ENCODE results near the gene AURKAIP1.

Gene AURKAIP1

DNA sequence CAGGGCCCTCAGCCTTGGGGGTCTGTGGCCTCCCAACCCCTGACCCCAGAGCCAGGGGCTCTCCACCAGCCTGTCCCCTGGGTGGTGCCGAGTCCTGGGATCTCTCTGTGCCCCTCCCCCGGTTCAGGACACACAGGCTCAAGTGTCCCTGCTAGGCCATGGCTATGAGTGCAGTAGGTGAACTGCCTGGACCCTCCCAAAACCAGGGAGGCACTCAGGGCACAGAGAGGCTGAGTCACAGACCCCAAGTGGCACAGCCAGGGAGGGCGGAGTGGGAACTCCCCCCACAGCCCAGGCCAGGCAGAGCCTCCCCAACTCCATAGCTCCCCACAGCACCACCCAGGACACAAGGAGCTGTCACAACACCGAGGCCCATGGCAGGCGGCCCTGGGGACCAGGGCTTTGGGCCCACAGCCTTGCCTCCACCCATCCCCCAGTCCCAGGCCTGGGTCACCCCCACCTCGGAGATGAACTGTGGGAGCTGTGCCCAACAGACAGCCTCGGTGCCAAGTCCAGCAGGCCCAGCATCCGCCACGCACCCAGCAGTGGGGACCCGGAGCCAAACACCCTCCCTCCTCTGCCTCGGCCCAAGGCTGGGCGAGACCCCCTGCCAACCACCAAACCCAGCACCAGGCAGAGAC lies 29.0 kb downstream of the AURKAIP1 start:
- DNase-seq: no peak

DNA sequence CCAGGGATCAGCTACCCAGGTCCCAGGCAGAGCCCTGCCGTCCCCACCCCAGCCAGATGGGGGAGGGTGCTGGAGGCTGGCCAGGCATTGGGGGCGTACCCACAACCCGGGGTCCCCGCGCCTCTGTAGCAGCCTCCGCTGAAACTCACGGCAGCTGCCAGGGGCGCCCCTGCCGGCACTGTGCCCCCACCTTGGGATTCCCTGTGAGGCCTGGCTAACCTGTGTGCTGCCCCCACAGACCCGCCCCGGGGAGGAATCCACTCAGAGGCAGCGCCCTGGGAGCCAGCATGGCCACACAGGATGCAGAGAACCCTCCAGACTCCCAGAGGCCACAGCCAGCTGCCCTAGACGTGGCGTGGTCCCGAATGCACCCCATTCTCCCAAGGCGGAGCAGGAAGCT lies 29.6 kb downstream of the AURKAIP1 start:
- DNase-seq: no peak

DNA sequence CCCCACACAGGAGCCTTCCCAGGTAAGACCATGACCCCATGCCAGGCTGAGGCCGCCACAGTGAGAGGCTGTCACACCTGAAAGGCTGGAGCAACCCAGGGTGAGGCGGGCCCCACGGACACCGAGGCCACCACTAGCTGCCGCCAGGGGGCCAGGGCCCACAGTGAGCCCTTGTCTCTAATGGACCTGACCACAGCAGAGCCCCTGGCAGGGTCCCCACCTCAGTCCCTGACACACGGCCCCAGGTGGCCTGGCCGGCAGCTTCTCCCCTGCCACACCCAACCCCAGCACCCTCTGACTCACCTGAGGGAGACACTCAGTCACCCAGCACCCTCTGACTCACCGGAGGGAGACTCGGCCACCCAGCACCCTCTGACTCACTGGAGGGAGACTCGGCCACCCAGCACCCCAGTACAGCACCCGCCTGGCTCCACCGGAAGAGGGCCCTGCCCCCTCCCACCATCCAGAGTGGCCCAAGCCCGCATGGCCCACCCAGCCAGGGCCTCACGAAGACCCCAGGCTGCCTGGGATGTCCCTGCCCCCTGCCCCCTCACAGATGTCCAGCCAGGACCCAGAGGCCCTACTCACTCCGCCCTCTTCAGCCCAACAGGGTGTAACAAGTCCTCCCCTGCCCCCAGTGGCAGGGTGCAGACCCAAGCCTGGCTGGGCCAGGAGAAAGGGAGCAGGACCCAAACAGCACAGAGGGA lies 30.2 kb downstream of the AURKAIP1 start:
- DNase-seq: peak; percentile 65

DNA sequence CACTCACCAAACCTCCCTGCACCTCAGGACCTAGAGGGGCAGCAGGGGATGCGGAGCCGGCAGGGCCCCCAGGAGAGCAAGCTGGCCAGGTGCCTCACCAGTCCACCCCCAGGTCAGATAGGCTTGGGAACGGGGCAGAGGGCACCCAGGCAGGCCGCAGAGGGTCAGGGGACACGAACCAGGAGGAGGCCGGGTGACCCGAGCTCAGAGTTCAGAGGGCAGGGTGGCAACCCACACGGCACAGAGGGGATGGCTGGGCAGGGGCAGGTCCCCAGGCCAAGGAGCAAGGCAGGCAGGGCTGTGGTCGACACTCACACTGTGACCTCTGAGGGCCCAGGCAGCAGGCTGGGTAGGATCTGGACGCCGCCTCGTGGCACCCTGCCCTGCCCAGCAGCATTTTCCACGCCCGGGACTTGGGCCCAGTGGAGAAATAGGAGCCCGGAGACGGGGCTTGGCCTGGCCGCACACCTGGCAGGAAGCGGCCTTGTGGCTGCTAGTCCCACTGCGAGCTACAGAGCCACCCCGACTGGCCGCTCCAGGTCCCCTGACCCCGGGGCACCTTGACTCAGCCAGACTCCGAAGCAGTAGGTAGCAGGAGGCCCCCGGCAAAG lies 31.1 kb downstream of the AURKAIP1 start:
- DNase-seq: no peak

DNA sequence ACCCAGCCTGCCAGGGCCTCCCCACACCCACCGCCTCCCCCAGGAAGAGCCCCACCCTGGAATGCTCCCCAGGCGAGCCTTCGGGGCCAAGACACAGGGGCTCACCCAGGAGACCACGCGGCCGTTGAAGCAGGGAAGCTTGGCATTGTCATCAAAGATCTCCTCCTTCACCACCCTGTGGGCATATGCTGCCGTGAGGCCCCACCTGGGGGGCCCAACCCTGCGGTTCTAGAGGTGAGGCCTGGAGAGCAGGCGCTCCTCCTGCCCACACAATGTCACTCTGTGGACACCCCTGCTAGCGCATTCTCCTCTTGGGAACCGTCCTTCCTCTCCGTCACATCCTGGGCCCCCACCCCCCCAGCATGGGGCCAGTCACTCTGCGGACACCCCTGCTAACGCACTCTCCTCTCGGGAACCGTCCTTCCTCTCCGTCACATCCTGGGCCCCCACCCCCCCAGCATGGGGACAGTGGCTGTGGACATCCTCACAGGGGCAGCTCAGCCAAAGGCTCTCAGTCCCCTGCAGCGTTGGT lies 32.4 kb downstream of the AURKAIP1 start:
- no peak for DNase-seq

DNA sequence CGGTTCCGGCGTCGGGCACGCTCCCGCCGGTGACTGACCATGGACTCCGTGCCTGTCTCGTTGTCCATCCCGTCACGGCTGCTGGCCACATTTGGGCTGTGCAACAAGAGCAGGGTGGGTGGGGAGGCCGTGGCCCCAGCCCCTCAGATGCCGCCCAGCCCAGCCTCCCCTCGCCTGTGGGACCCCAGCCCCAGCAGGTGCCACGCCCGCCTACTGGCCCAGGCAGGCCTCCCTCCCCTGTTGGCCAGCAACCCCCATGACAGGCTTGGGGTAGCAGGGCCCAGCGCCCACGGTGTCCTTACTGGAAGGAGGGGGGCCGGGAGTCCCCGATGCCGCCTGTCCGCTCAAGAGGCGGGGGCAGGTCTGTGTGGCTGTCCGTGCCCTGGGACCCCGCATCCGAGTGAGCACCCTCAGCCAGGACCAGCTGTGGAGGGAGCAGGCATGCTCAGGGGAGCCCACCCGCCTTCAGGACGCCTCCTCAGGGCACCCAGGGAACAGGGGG lies 32.9 kb downstream of the AURKAIP1 start:
- DNase-seq: no peak

DNA sequence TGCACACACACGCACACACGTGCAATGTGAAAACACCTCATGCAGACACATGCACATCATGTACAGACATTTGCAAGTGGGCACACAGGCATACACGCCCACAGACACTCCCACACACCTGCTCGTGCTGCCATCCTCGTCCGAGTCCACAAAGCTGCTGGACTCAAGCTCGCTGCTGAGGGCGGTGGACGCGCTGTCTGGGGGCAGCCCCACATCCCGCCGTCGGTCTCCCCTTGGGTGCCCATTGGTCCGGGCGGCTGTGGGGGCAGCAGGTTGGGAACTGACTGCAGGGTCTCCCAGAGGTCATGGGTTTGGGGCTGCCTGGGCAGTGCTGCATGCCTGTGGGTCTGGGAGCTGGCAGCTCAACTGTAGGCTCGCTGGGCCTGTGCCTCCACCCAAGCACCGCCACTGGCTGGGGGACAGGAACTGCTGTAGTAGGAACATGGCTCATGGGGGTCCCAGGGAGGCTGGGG lies 33.4 kb downstream of the AURKAIP1 start:
- DNase-seq: no peak

DNA sequence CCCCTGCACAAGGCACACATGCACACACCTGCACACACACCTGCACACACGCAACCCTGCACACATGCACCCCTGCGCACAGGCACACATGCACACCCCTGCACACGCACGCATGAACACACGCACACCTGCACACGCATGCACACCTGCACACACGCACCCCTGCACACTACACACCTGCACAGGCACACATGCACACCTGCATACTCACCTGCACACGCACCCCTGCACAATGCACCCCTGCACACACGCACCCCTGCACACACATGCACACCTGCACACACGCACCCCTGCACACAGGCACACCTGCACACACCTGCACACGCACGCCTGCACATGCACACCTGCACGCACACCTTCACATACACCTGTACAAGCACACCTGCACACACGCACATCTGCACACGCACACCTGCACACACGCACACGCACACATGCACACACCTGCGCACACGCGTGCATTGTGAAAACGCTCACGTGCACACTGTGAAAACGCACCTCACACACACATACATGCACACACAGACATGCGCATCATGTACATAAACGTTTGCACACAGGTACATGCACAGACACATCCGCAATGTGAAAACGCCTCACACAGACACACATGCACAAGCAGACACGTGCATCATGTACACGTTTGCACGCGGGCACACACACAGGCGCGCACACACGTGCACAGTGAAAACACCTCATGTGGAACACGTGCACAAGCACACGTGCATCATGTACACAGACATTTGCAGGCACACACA lies 34.0 kb downstream of the AURKAIP1 start:
- no peak for DNase-seq

DNA sequence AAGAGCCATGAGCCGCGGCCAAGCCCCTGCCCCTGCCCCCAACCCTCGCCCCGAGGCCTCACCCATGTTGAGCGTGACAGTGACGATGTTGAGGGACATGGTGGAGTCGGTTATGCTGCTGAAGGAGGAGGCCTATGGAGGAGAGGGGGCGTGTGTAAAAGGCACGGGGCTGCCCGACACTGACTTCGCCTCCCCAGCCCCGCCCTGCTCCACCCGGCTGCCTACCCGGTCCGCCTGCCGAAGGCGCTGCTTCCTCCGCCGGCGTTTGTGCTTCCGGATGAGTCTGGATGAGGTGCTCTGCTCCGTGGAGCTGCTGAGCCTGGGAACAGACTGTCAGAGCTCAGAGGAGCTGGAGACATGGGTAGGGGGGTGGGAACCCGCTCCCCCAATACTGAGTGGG lies 34.8 kb downstream of the AURKAIP1 start:
- no peak for DNase-seq

DNA sequence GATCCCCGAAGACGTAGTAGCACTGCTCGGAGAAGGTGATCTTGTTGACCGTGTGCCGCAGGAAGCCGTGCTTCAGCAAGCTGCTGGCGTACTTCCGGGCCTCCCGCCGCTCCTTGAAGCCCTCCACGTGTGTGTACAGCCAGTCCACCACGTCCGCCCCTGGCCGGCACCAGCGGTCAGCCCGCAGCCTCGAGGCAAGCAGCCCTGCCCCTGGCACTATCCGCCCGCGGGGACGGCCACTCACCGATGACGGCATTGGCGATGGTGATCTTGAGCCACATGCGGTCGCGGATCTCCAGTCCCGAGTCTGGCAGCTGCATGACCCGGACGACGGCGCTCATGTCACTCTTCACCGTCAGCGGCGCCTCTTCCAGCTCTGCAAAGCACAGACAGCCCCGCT lies 36.7 kb downstream of the AURKAIP1 start:
- DNase-seq: no peak

DNA sequence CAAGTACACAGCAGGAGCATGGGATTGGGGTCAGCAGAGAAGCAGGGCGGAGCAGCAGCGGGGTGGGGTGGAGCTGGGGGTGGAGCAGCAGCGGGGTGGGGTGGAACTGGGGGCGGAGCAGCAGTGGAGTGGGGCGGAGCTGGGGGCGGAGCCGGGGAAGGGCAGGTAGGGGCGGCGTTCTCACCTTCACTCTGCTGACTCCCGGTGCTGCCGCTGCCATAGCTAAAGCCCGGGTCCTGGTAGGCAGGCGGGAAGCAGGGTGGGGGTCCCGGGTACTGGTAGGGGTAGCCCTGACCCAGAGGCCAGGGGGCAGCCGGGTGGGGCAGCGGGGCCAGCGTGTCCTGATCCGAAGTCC lies 37.2 kb downstream of the AURKAIP1 start:
- peak; percentile 46 for DNase-seq

DNA sequence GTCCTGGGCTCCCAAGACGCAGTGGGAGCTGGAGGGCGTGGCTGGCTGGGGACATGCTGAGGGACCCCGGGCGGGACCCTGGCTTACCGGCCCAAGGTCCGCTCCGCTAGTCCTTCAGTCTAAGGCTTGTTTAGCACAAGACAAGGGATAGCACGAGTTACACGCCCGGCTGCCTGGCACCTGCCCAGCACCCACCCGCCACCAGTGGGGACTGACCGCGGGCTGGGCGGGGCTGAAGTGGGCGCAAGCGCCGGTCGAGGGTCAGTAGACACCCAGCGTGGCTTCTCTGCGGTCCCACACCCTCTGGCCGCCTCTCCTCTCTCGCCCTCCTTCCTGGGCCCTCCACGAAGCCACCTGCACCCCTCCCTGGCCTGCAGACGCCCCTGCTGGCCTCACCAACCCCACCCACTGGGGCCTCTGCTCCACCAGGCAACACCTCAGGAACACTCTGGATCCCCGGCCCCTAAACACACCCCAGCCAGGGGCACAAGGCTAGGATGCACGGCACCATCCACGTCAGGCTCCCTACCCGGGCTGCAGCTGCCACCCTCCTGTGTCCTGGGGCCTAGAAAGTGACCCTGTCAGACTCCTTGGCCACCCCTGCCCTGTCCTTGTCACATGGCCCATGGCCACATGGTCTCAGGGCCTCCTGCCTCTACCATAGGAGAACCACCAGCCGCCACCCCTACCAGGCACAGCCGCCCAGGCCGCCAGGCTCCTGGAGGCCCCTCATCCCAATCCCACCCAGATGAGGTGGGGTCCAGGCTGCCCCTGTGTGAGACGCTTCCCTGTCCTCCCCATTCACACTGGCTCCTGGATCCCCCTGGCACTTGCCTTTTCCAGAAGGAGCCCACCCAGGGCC lies 37.8 kb downstream of the AURKAIP1 start:
- DNase-seq: no peak

DNA sequence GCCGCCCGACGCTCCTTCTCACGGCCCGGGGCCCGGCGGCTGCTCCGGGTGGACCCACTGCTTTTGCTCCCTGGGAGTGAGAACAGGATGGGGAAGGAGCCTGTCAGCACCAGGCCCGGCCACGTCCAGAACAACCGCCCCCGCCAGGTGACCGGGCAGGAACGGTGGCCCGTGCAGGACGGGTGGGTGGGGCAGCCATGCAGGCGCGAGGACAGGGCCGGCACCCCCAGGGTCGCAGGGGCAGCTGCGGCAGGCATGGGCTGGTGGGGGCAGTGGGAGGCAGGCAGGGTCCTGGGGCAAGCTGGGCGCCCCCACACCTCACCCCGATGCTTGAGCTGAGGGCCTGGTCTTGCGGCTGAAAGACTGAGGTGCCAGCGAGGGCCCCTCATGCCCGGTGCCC lies 38.6 kb downstream of the AURKAIP1 start:
- DNase-seq: no peak

DNA sequence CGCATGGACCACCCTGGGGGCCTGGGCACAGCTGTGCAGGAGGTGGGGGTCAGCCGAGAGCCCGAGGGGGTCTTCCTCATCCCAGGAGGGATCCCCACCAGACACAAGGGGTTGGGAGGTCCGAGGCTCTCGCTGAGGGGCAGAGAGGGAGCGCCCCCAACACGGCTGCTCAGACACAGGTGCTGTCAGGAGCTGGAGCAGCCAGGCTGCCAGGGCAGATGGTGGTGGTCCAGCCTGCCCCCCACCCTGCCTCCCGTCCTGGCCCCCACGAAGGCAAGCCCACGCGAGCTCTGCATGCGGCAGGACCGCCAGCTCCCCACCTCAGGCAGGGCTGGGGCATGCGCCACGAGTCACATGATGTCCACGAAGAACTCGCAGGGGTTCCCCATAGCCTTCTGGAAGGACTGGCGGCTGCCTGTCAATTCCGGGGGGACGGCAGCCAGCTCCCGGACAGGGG lies 39.2 kb downstream of the AURKAIP1 start:
- DNase-seq: no peak

DNA sequence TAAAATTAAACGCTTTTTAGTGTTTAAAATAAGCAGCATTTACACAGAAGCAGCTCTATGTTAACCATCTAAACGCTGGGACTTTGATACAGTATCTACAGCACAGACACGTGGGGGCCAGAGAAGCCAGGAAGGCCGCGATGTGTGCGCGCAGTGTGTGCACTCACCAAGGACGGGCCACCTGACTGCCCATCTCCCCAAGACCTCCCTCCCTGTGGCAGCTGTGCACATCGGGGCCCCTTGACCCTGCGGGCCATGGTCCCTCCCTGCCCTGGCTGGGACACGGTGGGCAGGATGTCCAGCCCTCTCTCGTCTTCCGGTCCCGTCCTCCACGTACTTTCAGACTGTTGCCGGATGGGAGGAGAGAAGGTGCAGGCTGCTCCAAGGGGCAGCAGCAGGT lies 39.7 kb downstream of the AURKAIP1 start:
- DNase-seq: no peak

DNA sequence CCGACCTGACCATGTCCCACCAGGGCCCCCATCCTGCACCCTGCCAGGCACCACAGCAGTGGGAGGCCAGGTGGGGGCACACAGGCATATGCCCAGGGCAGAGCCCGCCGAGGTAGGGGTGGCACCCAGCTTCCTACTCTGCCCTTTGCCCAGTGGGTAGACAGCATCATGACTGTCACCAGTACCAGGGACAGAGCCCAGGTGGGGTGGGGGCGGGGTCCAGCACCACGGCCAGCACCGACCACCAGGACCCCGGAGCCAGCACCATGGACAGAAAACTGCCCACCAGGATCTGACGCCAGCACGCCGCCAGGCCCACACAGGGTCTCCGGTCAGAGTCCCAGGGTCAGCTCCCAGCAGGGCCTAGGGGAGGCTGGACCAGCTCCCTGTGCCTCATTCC lies 40.2 kb downstream of the AURKAIP1 start:
- DNase-seq: no peak

DNA sequence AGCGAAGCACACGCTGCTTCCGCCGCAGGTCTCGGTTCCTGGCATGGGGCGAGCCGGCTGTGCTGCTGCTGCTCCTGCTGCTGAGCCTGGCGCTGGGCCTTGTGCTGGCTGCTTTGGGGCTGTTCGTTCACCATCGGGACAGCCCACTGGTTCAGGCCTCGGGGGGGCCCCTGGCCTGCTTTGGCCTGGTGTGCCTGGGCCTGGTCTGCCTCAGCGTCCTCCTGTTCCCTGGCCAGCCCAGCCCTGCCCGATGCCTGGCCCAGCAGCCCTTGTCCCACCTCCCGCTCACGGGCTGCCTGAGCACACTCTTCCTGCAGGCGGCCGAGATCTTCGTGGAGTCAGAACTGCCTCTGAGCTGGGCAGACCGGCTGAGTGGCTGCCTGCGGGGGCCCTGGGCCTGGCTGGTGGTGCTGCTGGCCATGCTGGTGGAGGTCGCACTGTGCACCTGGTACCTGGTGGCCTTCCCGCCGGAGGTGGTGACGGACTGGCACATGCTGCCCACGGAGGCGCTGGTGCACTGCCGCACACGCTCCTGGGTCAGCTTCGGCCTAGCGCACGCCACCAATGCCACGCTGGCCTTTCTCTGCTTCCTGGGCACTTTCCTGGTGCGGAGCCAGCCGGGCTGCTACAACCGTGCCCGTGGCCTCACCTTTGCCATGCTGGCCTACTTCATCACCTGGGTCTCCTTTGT lies 41.3 kb downstream of the AURKAIP1 start:
- DNase-seq: no peak

DNA sequence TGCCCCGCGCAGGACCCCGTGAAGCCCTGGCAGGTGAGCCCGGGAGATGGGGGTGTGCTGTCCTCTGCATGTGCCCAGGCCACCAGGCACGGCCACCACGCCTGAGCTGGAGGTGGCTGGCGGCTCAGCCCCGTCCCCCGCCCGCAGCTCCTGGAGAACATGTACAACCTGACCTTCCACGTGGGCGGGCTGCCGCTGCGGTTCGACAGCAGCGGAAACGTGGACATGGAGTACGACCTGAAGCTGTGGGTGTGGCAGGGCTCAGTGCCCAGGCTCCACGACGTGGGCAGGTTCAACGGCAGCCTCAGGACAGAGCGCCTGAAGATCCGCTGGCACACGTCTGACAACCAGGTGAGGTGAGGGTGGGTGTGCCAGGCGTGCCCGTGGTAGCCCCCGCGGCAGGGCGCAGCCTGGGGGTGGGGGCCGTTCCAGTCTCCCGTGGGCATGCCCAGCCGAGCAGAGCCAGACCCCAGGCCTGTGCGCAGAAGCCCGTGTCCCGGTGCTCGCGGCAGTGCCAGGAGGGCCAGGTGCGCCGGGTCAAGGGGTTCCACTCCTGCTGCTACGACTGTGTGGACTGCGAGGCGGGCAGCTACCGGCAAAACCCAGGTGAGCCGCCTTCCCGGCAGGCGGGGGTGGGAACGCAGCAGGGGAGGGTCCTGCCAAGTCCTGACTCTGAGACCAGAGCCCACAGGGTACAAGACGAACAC lies 42.1 kb downstream of the AURKAIP1 start:
- no peak for DNase-seq

DNA sequence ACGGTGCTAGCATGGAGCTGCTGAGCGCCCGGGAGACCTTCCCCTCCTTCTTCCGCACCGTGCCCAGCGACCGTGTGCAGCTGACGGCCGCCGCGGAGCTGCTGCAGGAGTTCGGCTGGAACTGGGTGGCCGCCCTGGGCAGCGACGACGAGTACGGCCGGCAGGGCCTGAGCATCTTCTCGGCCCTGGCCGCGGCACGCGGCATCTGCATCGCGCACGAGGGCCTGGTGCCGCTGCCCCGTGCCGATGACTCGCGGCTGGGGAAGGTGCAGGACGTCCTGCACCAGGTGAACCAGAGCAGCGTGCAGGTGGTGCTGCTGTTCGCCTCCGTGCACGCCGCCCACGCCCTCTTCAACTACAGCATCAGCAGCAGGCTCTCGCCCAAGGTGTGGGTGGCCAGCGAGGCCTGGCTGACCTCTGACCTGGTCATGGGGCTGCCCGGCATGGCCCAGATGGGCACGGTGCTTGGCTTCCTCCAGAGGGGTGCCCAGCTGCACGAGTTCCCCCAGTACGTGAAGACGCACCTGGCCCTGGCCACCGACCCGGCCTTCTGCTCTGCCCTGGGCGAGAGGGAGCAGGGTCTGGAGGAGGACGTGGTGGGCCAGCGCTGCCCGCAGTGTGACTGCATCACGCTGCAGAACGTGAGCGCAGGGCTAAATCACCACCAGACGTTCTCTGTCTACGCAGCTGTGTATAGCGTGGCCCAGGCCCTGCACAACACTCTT lies 42.8 kb downstream of the AURKAIP1 start:
- no peak for DNase-seq
